ENCODE measurements around the gene TMEM100.

The TMEM100 gene

GRCh38 chr17:55720919-55721836 is 1.5 kb downstream of the TMEM100 start:
- peak in 1 of 2 experiments; percentile 59 for DNase-seq (ENCODE audit: low spot score in 2 of 2)
- H3K9me3 ChIP-seq: no peaks in the 10 kb centered on the region
- peaks cover 38% of the 10 kb centered on the region for H3K27me3 ChIP-seq (ENCODE audit: low read depth)
- H3K4me1 ChIP-seq: peaks cover 6% of the 10 kb centered on the region
- no peak overlapping the region for H3K4me3 ChIP-seq
- in situ Hi-C loops (cut with MboI; ENCODE audit: low sequenced_read_pairs): no loop called here
- H3K36me3 ChIP-seq (replicated peaks): no peaks in the 10 kb centered on the region

GRCh38 chr17:55717898-55718735 is 4.5 kb downstream of the TMEM100 start:
- peak; percentile 42 to 83 for DNase-seq (ENCODE audit: low spot score in 2 of 2)
- in situ Hi-C loops (cut with MboI; ENCODE audit: low sequenced_read_pairs): no loop called here
- Histone ChIP-seq H3K36me3 (replicated peaks) (no peaks in the 10 kb centered on the region), H3K9me3 (no peaks in the 10 kb centered on the region), H3K4me3 (no peak overlapping the region), H3K27me3 (ENCODE audit: low read depth) (peaks cover 26% of the 10 kb centered on the region), H3K4me1 (peaks cover 6% of the 10 kb centered on the region)

- peaks cover 6% of the 10 kb centered on the region for H3K4me1 ChIP-seq
- H3K9me3 ChIP-seq: no peaks in the 10 kb centered on the region
- DNase-seq (ENCODE audit: low spot score in 2 of 2): no peak
- H3K27me3 ChIP-seq (ENCODE audit: low read depth): peaks cover 19% of the 10 kb centered on the region
- H3K36me3 ChIP-seq (replicated peaks): no peaks in the 10 kb centered on the region
- H3K4me3 ChIP-seq: no peak overlapping the region
- in situ Hi-C loops (cut with MboI; ENCODE audit: low sequenced_read_pairs): no loop called here
These were observed 5.2 kb downstream of the TMEM100 start for GRCh38 chr17:55717432-55717831.

GRCh38 chr17:55710829-55711496 is 11.7 kb downstream of the TMEM100 start:
- Histone ChIP-seq H3K4me1 (no peaks in the 10 kb centered on the region), H3K27me3 (ENCODE audit: low read depth) (no peaks in the 10 kb centered on the region), H3K9me3 (no peaks in the 10 kb centered on the region), H3K4me3 (no peak overlapping the region), H3K36me3 (replicated peaks) (no peaks in the 10 kb centered on the region)
- in situ Hi-C loops (cut with MboI; ENCODE audit: low sequenced_read_pairs): no loop called here
- DNase-seq (ENCODE audit: low spot score in 2 of 2): no peak

GRCh38 chr17:55710410-55710809 is 12.3 kb downstream of the TMEM100 start:
- in situ Hi-C loops (cut with MboI; ENCODE audit: low sequenced_read_pairs): no loop called here
- Histone ChIP-seq H3K9me3 (no peaks in the 10 kb centered on the region), H3K4me3 (no peak overlapping the region), H3K4me1 (no peaks in the 10 kb centered on the region), H3K27me3 (ENCODE audit: low read depth) (no peaks in the 10 kb centered on the region), H3K36me3 (replicated peaks) (no peaks in the 10 kb centered on the region)
- no peak for DNase-seq (ENCODE audit: low spot score in 2 of 2)

- Histone ChIP-seq H3K9me3 (no peaks in the 10 kb centered on the region), H3K4me3 (no peak overlapping the region), H3K4me1 (no peaks in the 10 kb centered on the region), H3K36me3 (replicated peaks) (no peaks in the 10 kb centered on the region), H3K27me3 (ENCODE audit: low read depth) (no peaks in the 10 kb centered on the region)
- in situ Hi-C loops (cut with MboI; ENCODE audit: low sequenced_read_pairs): no loop called here
- no peak for DNase-seq (ENCODE audit: low spot score in 2 of 2)
These were observed 12.7 kb downstream of the TMEM100 start for GRCh38 chr17:55709984-55710383.

- H3K4me3 ChIP-seq: no peak overlapping the region
- H3K9me3 ChIP-seq: no peaks in the 10 kb centered on the region
- no peaks in the 10 kb centered on the region for H3K4me1 ChIP-seq
- DNase-seq (ENCODE audit: low spot score in 2 of 2): no peak
- no peaks in the 10 kb centered on the region for H3K36me3 ChIP-seq (replicated peaks)
- in situ Hi-C loops (cut with MboI; ENCODE audit: low sequenced_read_pairs): no loop called here
- H3K27me3 ChIP-seq (ENCODE audit: low read depth): no peaks in the 10 kb centered on the region
These were observed 13.2 kb downstream of the TMEM100 start for GRCh38 chr17:55709440-55709839.

- no peaks in the 10 kb centered on the region for H3K9me3 ChIP-seq
- in situ Hi-C loops (cut with MboI; ENCODE audit: low sequenced_read_pairs): no loop called here
- DNase-seq (ENCODE audit: low spot score in 2 of 2): no peak
- no peaks in the 10 kb centered on the region for H3K36me3 ChIP-seq (replicated peaks)
- H3K4me1 ChIP-seq: no peaks in the 10 kb centered on the region
- no peak overlapping the region for H3K4me3 ChIP-seq
- no peaks in the 10 kb centered on the region for H3K27me3 ChIP-seq (ENCODE audit: low read depth)
These were observed 14.3 kb downstream of the TMEM100 start for GRCh38 chr17:55708175-55708974.

GRCh38 chr17:55706808-55707773 is 15.6 kb downstream of the TMEM100 start:
- no peak overlapping the region for H3K4me3 ChIP-seq
- no peaks in the 10 kb centered on the region for H3K36me3 ChIP-seq (replicated peaks)
- no peaks in the 10 kb centered on the region for H3K27me3 ChIP-seq (ENCODE audit: low read depth)
- no peaks in the 10 kb centered on the region for H3K9me3 ChIP-seq
- no peak for DNase-seq (ENCODE audit: low spot score in 2 of 2)
- H3K4me1 ChIP-seq: no peaks in the 10 kb centered on the region
- in situ Hi-C loops (cut with MboI; ENCODE audit: low sequenced_read_pairs): no loop called here

- Histone ChIP-seq H3K36me3 (replicated peaks) (no peaks in the 10 kb centered on the region), H3K4me1 (no peaks in the 10 kb centered on the region), H3K4me3 (no peak overlapping the region), H3K27me3 (ENCODE audit: low read depth) (no peaks in the 10 kb centered on the region), H3K9me3 (no peaks in the 10 kb centered on the region)
- in situ Hi-C loops (cut with MboI; ENCODE audit: low sequenced_read_pairs): no loop called here
- no peak for DNase-seq (ENCODE audit: low spot score in 2 of 2)
These were observed 16.8 kb downstream of the TMEM100 start for GRCh38 chr17:55705847-55706246.

- Histone ChIP-seq H3K27me3 (ENCODE audit: low read depth) (no peaks in the 10 kb centered on the region), H3K4me3 (no peak overlapping the region), H3K36me3 (replicated peaks) (no peaks in the 10 kb centered on the region), H3K4me1 (no peaks in the 10 kb centered on the region), H3K9me3 (no peaks in the 10 kb centered on the region)
- in situ Hi-C loops (cut with MboI; ENCODE audit: low sequenced_read_pairs): no loop called here
- DNase-seq (ENCODE audit: low spot score in 2 of 2): no peak
These were observed 18.3 kb downstream of the TMEM100 start for GRCh38 chr17:55704401-55704800.

GRCh38 chr17:55702150-55702549 is 20.5 kb downstream of the TMEM100 start:
- Histone ChIP-seq H3K4me1 (no peaks in the 10 kb centered on the region), H3K9me3 (no peaks in the 10 kb centered on the region), H3K27me3 (ENCODE audit: low read depth) (no peaks in the 10 kb centered on the region), H3K4me3 (no peak overlapping the region), H3K36me3 (replicated peaks) (no peaks in the 10 kb centered on the region)
- DNase-seq (ENCODE audit: low spot score in 2 of 2): no peak
- in situ Hi-C loops (cut with MboI; ENCODE audit: low sequenced_read_pairs): no loop called here

Measured in HAP-1 (cell line).